GM10248 (cell line): ENCODE measurements around the gene SMIM41.

ENCODE experiments used
- CTCF ChIA-PET: fragments of 300-600 bp; sonication (Branson Sonifier 250); formaldehyde crosslinking; extraction: SDS; loops from one replicate; lab custom pipeline; 2021; ENCODE audit warnings: antibody characterized with exemption; lab: Yijun Ruan, JAX
- POLR2A ChIA-PET: fragments of 350-650 bp; sonication (Branson Sonifier 250); formaldehyde crosslinking; extraction: SDS; loops from one replicate; lab custom pipeline; 2020; ENCODE audit warnings: antibody characterized with exemption; lab: Yijun Ruan, JAX
- DNase-seq: peaks from one replicate; pipeline ENCODE4 v3.0.0; 2012; ENCODE audit errors: extremely low spot score
- TF ChIP-seq, protein P1 (sequence below): IDR thresholded peaks from 2 replicates; pipeline ENCODE4 v1.5.1; 2012; ENCODE audit warnings: mild to moderate bottlenecking, low read depth; ENCODE audit errors: extremely low read depth, missing control alignments, control extremely low read depth

The SMIM41 gene

DNA sequence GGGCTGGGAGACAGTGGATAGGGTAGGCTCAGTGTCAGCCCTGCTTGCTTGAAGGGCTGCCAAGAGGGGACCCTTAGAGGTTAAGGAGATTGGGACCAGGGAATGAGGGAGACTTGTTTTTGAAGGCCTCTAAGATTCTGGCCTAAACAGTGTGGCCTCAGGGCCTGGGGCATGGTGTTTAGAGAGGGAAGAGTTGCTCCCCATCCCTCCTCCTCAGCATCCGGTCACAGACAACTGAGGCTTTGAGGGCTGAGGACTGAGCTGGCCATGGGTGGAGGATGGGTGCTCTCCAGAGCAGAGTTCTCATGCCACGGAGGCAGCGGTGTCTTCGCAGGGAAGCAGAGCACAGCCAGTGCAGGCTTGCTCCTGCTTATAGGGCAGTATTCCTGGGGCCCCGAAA lies 62.9 kb downstream of the SMIM41 start:
- TF ChIP-seq, protein P1, sequence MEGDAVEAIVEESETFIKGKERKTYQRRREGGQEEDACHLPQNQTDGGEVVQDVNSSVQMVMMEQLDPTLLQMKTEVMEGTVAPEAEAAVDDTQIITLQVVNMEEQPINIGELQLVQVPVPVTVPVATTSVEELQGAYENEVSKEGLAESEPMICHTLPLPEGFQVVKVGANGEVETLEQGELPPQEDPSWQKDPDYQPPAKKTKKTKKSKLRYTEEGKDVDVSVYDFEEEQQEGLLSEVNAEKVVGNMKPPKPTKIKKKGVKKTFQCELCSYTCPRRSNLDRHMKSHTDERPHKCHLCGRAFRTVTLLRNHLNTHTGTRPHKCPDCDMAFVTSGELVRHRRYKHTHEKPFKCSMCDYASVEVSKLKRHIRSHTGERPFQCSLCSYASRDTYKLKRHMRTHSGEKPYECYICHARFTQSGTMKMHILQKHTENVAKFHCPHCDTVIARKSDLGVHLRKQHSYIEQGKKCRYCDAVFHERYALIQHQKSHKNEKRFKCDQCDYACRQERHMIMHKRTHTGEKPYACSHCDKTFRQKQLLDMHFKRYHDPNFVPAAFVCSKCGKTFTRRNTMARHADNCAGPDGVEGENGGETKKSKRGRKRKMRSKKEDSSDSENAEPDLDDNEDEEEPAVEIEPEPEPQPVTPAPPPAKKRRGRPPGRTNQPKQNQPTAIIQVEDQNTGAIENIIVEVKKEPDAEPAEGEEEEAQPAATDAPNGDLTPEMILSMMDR = no peak
- CTCF ChIA-PET = interaction anchor here (0.6 to 2.1 kb wide), 3 partner anchors 116 to 743 kb away, joined by 3 to 7 read pairs (median 5); no protein-coding TSS in a partner anchor
- no peak for DNase-seq
- POLR2A ChIA-PET = no interaction called here

DNA sequence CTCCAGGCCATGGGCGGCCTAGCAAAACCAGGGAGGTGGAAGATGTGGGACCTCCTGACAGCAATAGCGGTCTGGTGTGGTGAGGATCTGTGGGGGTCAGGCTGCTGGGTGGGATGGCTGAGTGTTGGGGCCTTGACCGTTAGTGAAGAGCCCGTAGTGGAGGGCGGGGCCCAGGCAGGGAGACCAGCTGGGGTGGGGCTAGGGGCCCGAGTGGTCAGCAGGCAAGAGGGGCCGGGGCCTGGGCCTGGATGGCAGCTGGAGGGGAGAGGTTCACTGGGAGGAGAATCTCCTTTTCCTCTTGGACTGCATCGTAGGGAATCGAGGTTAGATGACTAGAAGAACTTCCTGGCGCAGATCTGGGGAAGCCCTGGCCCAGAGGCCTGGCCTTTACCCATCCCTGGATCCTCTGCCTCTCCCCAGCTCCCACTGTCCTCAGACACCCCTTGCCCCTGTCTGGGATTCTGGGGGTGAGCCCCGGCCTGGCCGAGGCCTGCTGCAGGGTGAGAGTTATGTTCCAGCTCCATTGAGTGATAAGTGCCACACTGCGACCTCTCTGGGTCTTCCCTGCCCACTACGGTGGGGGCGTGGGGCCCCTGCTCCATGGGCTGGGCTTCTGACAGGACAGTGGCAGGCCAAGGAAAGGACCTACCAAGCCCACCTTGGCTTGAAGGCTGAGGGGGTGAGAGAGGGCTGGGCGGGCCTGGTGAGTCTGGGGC lies 65.2 kb downstream of the SMIM41 start:
- POLR2A ChIA-PET = no interaction called here
- CTCF ChIA-PET = interaction anchor here (1.3 to 2.7 kb wide), 6 partner anchors 10 to 836 kb away, joined by 3 to 9 read pairs (median 4); no protein-coding TSS in a partner anchor
- no peak for DNase-seq
- TF ChIP-seq, protein P1 = no peak

DNA sequence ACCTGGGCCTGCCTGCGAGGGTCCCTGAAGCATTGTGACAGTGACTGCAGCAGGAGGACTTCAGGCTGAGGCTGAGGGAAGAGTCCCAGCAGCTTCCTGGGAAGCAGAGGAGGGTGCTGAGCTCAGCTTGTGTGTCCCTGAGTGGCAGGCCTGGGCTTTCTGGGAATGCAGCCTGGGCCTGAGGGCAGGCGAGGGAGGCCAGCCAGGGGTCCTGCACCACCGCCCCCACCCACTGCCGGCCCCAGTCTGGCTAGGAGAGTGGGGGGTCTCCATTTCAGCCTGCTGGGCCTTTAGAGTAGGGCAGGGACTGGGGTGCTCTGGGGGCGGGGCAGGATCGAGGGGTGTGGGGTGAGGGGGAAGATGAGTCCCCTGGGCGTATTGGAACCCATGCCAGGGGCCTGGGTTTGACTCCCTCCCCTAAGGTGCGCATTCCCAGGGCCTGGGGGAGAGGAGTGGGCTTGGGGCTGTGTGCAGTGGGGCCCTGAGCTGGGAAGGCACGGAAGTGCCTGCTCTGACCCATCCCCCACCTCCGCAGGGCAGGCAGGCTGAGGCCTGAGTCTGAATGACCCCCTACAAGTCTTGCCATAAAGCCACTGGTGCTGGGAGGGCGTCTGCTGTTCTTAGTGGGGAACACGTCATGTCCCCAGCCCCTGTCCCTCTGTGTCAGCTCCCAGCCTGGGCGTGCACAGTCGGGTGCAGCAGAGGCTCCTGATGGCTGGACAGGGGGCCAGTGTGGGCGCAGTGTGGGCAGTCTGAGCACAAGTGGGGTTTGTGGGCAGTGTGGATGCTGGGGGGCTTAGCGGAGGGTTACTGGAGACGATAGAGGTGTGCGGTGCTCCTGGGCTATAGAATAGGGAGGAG lies 66.0 kb downstream of the SMIM41 start:
- TF ChIP-seq, protein P1 = no peak
- DNase-seq = no peak
- CTCF ChIA-PET = interaction anchor here (1.3 to 2.7 kb wide), 3 partner anchors 9 to 835 kb away, joined by 3 to 9 read pairs (median 5); no protein-coding TSS in a partner anchor
- POLR2A ChIA-PET = no interaction called here

DNA sequence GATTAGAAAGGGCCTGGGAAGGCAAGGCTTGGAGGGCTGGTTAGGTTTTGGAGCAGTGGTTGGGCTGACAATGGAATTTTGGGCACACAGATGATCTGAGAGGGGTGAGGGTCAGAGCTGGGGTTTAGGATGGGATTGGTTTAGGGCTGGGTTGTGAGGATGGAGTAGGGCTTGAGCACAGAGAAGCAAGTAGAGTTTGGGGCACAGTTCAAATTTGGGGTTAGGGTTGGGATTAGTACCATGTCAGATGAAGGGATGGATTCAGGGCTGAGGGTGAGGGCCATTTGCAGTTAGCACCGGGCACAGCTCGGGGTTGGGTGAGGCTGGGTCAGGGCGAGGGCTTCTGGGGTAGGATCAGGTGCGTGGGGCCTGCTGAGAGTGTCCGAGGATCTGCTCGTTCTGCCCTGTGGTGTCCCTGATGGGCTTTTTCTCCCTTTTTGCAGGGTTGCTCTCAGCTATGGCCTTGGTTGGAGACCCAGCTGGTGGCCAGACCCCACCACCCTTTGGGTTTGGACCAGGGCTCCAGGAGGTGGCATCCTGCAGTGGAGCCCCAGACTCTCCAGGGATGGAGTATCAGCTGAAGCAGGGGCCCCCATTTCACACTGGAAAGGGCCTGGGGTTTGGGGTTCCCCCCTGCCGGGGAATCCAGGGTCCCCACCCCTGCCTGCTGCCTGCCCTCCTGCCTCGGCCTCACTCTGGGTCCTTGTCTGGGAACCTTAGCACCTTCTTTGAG lies 66.8 kb downstream of the SMIM41 start:
- TF ChIP-seq, protein P1 = no peak
- CTCF ChIA-PET = interaction anchor here (0.9 to 1.4 kb wide), 2 partner anchors 8 to 834 kb away, joined by 3 to 5 read pairs; no protein-coding TSS in a partner anchor
- POLR2A ChIA-PET = no interaction called here
- no peak for DNase-seq

DNA sequence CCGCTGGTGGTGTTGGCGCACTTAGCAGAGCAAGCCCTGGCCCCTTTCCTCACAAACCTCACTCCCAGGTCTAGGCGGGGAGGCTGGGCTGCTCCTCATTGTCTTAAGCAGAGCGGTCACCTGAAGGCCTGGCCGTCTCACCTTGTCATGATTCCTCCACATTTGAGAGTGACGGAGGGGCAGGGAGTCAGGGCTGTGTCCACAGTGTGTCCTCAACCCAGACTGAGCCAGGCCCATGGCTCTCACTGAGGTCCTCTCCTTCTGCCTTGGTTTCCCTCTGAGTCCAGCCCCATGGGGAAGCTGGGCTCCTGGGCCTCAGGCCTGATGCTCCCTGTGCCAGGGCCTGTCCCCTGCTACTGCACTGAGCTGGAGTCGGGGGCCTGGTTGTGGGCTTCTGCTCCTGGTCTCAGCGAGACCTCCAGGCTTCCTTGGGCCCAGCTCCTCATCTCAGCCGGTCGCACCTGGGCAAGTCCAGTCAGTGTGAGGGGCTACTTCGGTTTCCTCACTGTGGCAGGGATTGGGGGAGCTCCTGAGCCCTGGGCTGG lies 67.4 kb downstream of the SMIM41 start:
- POLR2A ChIA-PET = no interaction called here
- TF ChIP-seq, protein P1 = no peak
- no peak for DNase-seq
- CTCF ChIA-PET = interaction anchor here (0.9 to 1.8 kb wide), 4 partner anchors 8 to 834 kb away, joined by 3 to 5 read pairs (median 4); no protein-coding TSS in a partner anchor
